GM06990 (cell line): ENCODE data around the gene TRIB2.

Experiments used
- DNase-seq: peaks from one replicate; pipeline ENCODE4 v3.0.0-alpha.2; 2011; ENCODE audit not compliant: insufficient read length; ENCODE audit errors: extremely low read depth
- H3K27me3 ChIP-seq: replicated peaks from 2 replicates; pipeline ENCODE4 v1.6.0; 2011; ENCODE audit warnings: low read length; ENCODE audit not compliant: control insufficient read depth, insufficient read depth
- H3K36me3 ChIP-seq: 2 replicates; pipeline ENCODE4 v1.5.1; 2011; ENCODE audit warnings: low read length; ENCODE audit not compliant: control insufficient read depth, insufficient read depth
- H3K4me3 ChIP-seq: replicated peaks from 2 replicates; pipeline ENCODE4 v1.5.1; 2011; ENCODE audit warnings: low read depth, mild to moderate bottlenecking, control low read depth, low read length
- TF ChIP-seq, protein P1 (sequence below): IDR thresholded peaks from 2 replicates; pipeline ENCODE4 v1.5.1; 2011; ENCODE audit warnings: low read length, control low read depth, mild to moderate bottlenecking, inconsistent platforms; ENCODE audit not compliant: insufficient read depth, poor library complexity, severe bottlenecking

Gene TRIB2

GRCh38 chr2:12718711-12719399 lies 2.1 kb downstream of the TRIB2 start:
- H3K4me3 ChIP-seq, result peak overlapping the region; percentile 74
- H3K36me3 ChIP-seq, result no peaks in the 10 kb centered on the region
- peaks cover 1% of the 10 kb centered on the region for H3K27me3 ChIP-seq
- TF ChIP-seq, protein P1, sequence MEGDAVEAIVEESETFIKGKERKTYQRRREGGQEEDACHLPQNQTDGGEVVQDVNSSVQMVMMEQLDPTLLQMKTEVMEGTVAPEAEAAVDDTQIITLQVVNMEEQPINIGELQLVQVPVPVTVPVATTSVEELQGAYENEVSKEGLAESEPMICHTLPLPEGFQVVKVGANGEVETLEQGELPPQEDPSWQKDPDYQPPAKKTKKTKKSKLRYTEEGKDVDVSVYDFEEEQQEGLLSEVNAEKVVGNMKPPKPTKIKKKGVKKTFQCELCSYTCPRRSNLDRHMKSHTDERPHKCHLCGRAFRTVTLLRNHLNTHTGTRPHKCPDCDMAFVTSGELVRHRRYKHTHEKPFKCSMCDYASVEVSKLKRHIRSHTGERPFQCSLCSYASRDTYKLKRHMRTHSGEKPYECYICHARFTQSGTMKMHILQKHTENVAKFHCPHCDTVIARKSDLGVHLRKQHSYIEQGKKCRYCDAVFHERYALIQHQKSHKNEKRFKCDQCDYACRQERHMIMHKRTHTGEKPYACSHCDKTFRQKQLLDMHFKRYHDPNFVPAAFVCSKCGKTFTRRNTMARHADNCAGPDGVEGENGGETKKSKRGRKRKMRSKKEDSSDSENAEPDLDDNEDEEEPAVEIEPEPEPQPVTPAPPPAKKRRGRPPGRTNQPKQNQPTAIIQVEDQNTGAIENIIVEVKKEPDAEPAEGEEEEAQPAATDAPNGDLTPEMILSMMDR, result no peak
- DNase-seq, result no peak

DNA sequence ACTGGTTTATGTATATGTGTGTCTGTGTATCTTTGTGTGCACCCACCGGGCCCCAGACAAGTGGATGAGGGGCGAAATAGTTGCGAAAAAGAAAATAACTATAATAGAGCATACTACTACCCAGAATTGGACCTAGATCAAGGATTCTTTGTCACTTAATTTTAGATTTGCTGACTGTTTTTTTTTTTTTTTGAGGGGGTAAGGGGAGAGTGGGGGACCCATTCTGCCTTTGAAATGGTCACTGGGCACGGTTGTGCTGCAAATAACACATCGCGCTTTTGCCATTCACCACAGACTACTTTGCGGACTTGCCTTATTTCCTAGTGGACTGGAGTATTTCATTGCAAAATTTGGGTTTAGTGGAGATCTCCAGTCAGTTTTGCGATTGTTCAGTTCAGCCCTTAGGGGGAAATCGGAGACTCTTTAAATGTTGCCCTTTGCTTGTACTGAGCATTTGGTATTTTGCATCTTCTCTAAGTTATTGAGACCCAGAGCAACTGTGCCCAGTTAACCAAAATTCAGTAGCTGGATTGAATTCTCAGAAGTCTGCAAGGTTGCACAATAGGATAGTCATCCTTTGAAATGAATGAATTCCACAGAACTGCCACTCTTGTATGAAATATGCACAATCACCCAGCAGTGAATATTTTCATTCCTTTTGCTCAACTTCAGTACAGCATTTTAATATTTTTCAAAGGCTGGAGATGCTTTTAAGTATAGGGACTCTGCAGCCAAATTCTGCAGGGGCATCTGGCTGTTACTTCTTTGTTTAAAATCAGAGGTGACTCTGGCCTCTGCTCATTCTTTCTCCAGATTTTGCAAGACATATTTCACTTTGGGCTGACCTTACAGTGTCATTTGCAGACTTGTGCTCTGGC lies 2.9 kb downstream of the TRIB2 start:
- H3K27me3 ChIP-seq, result peaks cover 1% of the 10 kb centered on the region
- no peak overlapping the region; the same call in 1 of the 2 replicates for H3K4me3 ChIP-seq
- no peak for DNase-seq
- H3K36me3 ChIP-seq, result no peaks in the 10 kb centered on the region
- TF ChIP-seq, protein P1, result no peak

DNA sequence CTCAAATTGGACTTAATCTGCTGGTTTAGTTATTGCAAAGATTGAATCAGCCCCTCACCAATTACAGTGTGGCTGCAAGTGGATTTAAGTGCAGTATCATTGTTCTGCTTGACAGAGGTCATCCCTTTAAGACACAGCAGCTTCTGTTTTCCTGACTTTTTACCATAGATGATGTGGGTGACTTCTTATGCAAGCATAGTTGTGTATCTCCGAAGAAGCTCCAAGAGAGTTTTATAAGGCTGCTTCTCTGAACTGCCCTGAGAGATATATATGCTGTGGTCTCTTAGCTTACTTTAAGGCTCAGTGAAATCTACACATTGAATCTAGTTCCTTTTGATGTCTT lies 3.5 kb downstream of the TRIB2 start:
- H3K36me3 ChIP-seq, result no peaks in the 10 kb centered on the region
- TF ChIP-seq, protein P1, result no peak
- H3K4me3 ChIP-seq, result no peak overlapping the region
- no peak for DNase-seq
- H3K27me3 ChIP-seq, result peaks cover 1% of the 10 kb centered on the region

DNA sequence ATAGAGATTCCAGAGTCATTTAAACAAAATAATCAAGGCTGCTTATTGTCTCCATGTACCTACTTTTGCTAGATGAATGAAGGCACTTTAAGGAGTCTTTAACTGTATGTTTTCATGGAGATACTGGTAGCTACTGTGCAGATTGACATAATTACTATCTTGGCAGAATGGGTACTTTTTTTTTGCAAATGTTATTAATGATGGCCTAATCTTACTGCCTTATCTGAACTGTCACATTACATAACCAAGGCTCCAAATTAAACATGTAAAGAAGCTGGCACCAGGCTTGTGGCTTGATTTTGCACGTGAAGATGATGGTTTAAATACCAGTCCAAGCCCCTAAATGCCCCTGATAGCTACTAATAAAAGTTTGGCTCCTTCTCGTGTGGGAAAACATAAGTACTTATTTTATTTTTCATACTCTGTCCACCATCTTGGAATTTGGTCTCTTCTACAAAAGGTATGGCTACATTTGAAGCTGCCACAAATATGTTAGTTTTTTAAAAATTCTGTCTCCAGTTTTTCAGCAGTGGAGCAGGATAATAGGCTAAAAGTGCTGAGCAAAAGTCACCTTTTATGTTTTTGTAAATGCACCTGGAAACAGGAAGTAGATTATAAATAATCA lies 4.1 kb downstream of the TRIB2 start:
- TF ChIP-seq, protein P1, result no peak
- no peak overlapping the region for H3K4me3 ChIP-seq
- no peaks in the 10 kb centered on the region for H3K36me3 ChIP-seq

DNA sequence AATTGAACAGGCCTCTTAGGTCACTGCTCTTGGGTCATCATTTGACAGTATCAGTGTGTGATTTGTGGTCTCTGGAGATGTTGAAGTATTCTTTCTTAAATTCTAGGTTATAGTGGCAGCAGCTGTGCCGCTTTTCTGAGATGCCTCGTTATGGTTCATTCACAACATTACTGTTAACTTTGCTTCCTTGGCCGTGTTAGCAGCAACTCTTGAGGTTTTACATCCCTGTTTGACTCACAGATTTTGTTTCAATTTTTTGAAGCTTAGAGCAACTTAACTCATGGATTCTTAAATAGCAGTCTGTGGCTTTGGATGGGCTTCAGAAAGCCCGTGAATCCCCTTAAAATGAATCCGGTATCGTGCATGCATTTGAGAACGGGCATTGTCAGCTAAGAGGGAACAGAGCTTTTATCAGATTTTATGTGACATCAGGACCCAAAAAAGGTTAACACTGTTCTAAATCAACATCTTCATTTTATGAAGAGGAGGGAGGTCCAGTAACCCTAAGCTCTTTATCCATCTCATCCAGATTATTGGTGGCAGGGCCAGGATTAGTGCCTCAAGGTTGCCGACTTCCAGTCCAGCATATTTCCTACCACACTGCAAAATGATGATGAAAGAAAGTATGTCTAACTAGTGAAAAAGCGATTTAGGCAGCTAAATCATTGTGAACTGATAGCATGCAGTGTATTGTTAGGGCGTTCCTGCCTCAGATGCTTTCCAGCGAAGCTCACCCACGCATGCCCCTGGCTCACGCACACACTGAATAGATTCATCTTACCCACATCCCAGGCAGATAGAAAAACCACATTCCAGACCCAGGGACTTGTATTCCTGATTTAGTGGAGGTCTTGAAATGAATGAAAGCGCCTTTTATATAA lies 5.1 kb downstream of the TRIB2 start:
- Histone ChIP-seq H3K36me3 (no peaks in the 10 kb centered on the region), H3K27me3 (peaks cover 1% of the 10 kb centered on the region), H3K4me3 (no peak overlapping the region)
- TF ChIP-seq, protein P1, result no peak
- no peak for DNase-seq

More for the DNA sequence above, 4.1 kb downstream of the TRIB2 start:
- DNase-seq, result no peak
- peaks cover 1% of the 10 kb centered on the region for H3K27me3 ChIP-seq
